ENCODE data around the gene SHISAL2B.
"Not testable (repeated sequence)": the region's sequence is repeated elsewhere in the genome, so short reads cannot be mapped to it uniquely, and the experiment has no call there.

SHISAL2B gene

GRCh38 chr5:64682608-64683007 lies 7.7 kb upstream of the SHISAL2B start:
- ATAC-seq (no peak), DNase-seq (ENCODE audit: low spot score in 2 of 2) (no peak)
- H3K4me1 Mint-ChIP-seq: no peaks in the 10 kb centered on the region
- no peaks in the 10 kb centered on the region for H3K9me3 Mint-ChIP-seq
- no peaks in the 10 kb centered on the region for H3K36me3 Mint-ChIP-seq
- no peak overlapping the region for H3K4me3 Mint-ChIP-seq
- no peak overlapping the region for H3K27ac Mint-ChIP-seq

- H3K4me3 Mint-ChIP-seq: no peak overlapping the region
- peaks cover 9% of the 10 kb centered on the region for H3K4me1 Mint-ChIP-seq
- DNase-seq (ENCODE audit: low spot score in 2 of 2) (no peak), ATAC-seq (no peak)
- no peaks in the 10 kb centered on the region for H3K9me3 Mint-ChIP-seq
- H3K27ac Mint-ChIP-seq: no peak overlapping the region
- H3K36me3 Mint-ChIP-seq: no peaks in the 10 kb centered on the region
Observed at GRCh38 chr5:64685866-64686265, 4.4 kb upstream of the SHISAL2B start.

GRCh38 chr5:64688391-64688790 lies 1.9 kb upstream of the SHISAL2B start:
- no peaks in the 10 kb centered on the region for H3K36me3 Mint-ChIP-seq
- no peak overlapping the region for H3K4me3 Mint-ChIP-seq
- ATAC-seq: no peak
- DNase-seq (ENCODE audit: low spot score in 2 of 2): no peak
- no peak overlapping the region for H3K27ac Mint-ChIP-seq
- H3K9me3 Mint-ChIP-seq: no peaks in the 10 kb centered on the region
- H3K4me1 Mint-ChIP-seq: peaks cover 9% of the 10 kb centered on the region

- peaks cover 9% of the 10 kb centered on the region for H3K4me1 Mint-ChIP-seq
- no peak overlapping the region for H3K27ac Mint-ChIP-seq
- no peak overlapping the region for H3K4me3 Mint-ChIP-seq
- ATAC-seq (no peak), DNase-seq (ENCODE audit: low spot score in 2 of 2) (no peak)
- no peaks in the 10 kb centered on the region for H3K9me3 Mint-ChIP-seq
- no peaks in the 10 kb centered on the region for H3K36me3 Mint-ChIP-seq
Observed at GRCh38 chr5:64688965-64689364, 1.3 kb upstream of the SHISAL2B start.

- DNase-seq (ENCODE audit: low spot score in 2 of 2) (no peak), ATAC-seq (no peak)
- H3K36me3 Mint-ChIP-seq: no peaks in the 10 kb centered on the region
- H3K4me3 Mint-ChIP-seq: peak overlapping the region; percentile 58
- H3K9me3 Mint-ChIP-seq: no peaks in the 10 kb centered on the region
- H3K27ac Mint-ChIP-seq: no peak overlapping the region
- peaks cover 9% of the 10 kb centered on the region for H3K4me1 Mint-ChIP-seq
Observed at GRCh38 chr5:64690104-64690416, 243 bp upstream of the SHISAL2B start.

- Mint-ChIP-seq H3K27ac (no peak overlapping the region), H3K4me3 (no peak overlapping the region), H3K9me3 (no peaks in the 10 kb centered on the region), H3K36me3 (no peaks in the 10 kb centered on the region), H3K4me1 (peaks cover 9% of the 10 kb centered on the region)
- ATAC-seq (no peak), DNase-seq (ENCODE audit: low spot score in 2 of 2) (no peak)
Observed at GRCh38 chr5:64691291-64691690, 988 bp downstream of the SHISAL2B start.

- Mint-ChIP-seq H3K4me3 (no peak overlapping the region), H3K9me3 (peaks cover 11% of the 10 kb centered on the region), H3K4me1 (peaks cover 9% of the 10 kb centered on the region), H3K27ac (no peak overlapping the region), H3K36me3 (no peaks in the 10 kb centered on the region)
- no peak for DNase-seq (ENCODE audit: low spot score in 2 of 2)
- ATAC-seq: no peak
Observed at GRCh38 chr5:64693636-64694035, 3.3 kb downstream of the SHISAL2B start.

GRCh38 chr5:64696414-64696813 lies 6.1 kb downstream of the SHISAL2B start:
- not testable (repeated sequence) for H3K4me3 Mint-ChIP-seq; H3K4me1 Mint-ChIP-seq; H3K27ac Mint-ChIP-seq; ATAC-seq; H3K36me3 Mint-ChIP-seq; DNase-seq (ENCODE audit: low spot score in 2 of 2)
- peaks cover 11% of the 10 kb centered on the region for H3K9me3 Mint-ChIP-seq

GRCh38 chr5:64700765-64701164 lies 10.5 kb downstream of the SHISAL2B start:
- ATAC-seq: no peak
- H3K27ac Mint-ChIP-seq: no peak overlapping the region
- DNase-seq (ENCODE audit: low spot score in 2 of 2): no peak
- no peak overlapping the region for H3K4me3 Mint-ChIP-seq
- H3K4me1 Mint-ChIP-seq: no peaks in the 10 kb centered on the region
- peaks cover 11% of the 10 kb centered on the region for H3K9me3 Mint-ChIP-seq
- no peaks in the 10 kb centered on the region for H3K36me3 Mint-ChIP-seq

GRCh38 chr5:64706074-64706473 lies 15.8 kb downstream of the SHISAL2B start:
- H3K36me3 Mint-ChIP-seq; DNase-seq (ENCODE audit: low spot score in 2 of 2); H3K4me1 Mint-ChIP-seq; H3K4me3 Mint-ChIP-seq; ATAC-seq; H3K9me3 Mint-ChIP-seq; H3K27ac Mint-ChIP-seq: not testable (repeated sequence)

- Mint-ChIP-seq H3K9me3 (no peaks in the 10 kb centered on the region), H3K36me3 (no peaks in the 10 kb centered on the region)
Observed at GRCh38 chr5:64707191-64707590, 16.9 kb downstream of the SHISAL2B start.

GRCh38 chr5:64714495-64714894 lies 24.2 kb downstream of the SHISAL2B start:
- not testable (repeated sequence) for ATAC-seq

More at GRCh38 chr5:64707191-64707590, 16.9 kb downstream of the SHISAL2B start:
- ATAC-seq (no peak), DNase-seq (ENCODE audit: low spot score in 2 of 2) (no peak)
- no peak overlapping the region for H3K27ac Mint-ChIP-seq
- no peaks in the 10 kb centered on the region for H3K4me1 Mint-ChIP-seq
- no peak overlapping the region for H3K4me3 Mint-ChIP-seq

GRCh38 chr5:64722588-64722987 lies 32.3 kb downstream of the SHISAL2B start:
- Mint-ChIP-seq H3K27ac (no peak overlapping the region), H3K9me3 (no peaks in the 10 kb centered on the region), H3K4me3 (no peak overlapping the region), H3K36me3 (peaks cover 57% of the 10 kb centered on the region), H3K4me1 (no peaks in the 10 kb centered on the region)
- no peak for ATAC-seq
- no peak for DNase-seq (ENCODE audit: low spot score in 2 of 2)

More at GRCh38 chr5:64714495-64714894, 24.2 kb downstream of the SHISAL2B start:
- H3K4me1 Mint-ChIP-seq; H3K36me3 Mint-ChIP-seq; DNase-seq (ENCODE audit: low spot score in 2 of 2); H3K4me3 Mint-ChIP-seq; H3K9me3 Mint-ChIP-seq; H3K27ac Mint-ChIP-seq: not testable (repeated sequence)

GRCh38 chr5:64727150-64727549 lies 36.8 kb downstream of the SHISAL2B start:
- H3K9me3 Mint-ChIP-seq: no peaks in the 10 kb centered on the region
- H3K27ac Mint-ChIP-seq: no peak overlapping the region
- H3K36me3 Mint-ChIP-seq: peaks cover 59% of the 10 kb centered on the region
- no peak for ATAC-seq
- H3K4me1 Mint-ChIP-seq: peaks cover 20% of the 10 kb centered on the region
- DNase-seq (ENCODE audit: low spot score in 2 of 2): no peak
- H3K4me3 Mint-ChIP-seq: no peak overlapping the region

- peaks cover 38% of the 10 kb centered on the region for H3K36me3 Mint-ChIP-seq
- no peak overlapping the region for H3K4me3 Mint-ChIP-seq
- H3K27ac Mint-ChIP-seq: no peak overlapping the region
- no peak for DNase-seq (ENCODE audit: low spot score in 2 of 2)
- no peak for ATAC-seq
- H3K9me3 Mint-ChIP-seq: no peaks in the 10 kb centered on the region
- H3K4me1 Mint-ChIP-seq: peaks cover 6% of the 10 kb centered on the region
Observed at GRCh38 chr5:64742411-64742810, 52.1 kb downstream of the SHISAL2B start.

- Mint-ChIP-seq H3K4me3 (no peak overlapping the region), H3K9me3 (no peaks in the 10 kb centered on the region), H3K4me1 (peaks cover 6% of the 10 kb centered on the region), H3K27ac (no peak overlapping the region), H3K36me3 (peaks cover 34% of the 10 kb centered on the region)
- ATAC-seq (no peak), DNase-seq (ENCODE audit: low spot score in 2 of 2) (no peak)
Observed at GRCh38 chr5:64742821-64743220, 52.5 kb downstream of the SHISAL2B start.

- peaks cover 17% of the 10 kb centered on the region for H3K36me3 Mint-ChIP-seq
- H3K4me1 Mint-ChIP-seq: peaks cover 6% of the 10 kb centered on the region
- DNase-seq (ENCODE audit: low spot score in 2 of 2) (no peak), ATAC-seq (no peak)
- no peak overlapping the region for H3K27ac Mint-ChIP-seq
- H3K9me3 Mint-ChIP-seq: no peaks in the 10 kb centered on the region
- H3K4me3 Mint-ChIP-seq: no peak overlapping the region
Observed at GRCh38 chr5:64744914-64745313, 54.6 kb downstream of the SHISAL2B start.

All from stimulated activated effector memory CD8-positive, alpha-beta T cell treated with anti-CD3 and anti-CD28 coated beads, Interleukin-12 subunit alpha, Interleukin-12 subunit beta, amount 100 ng/mL, for 72 hours (primary cell).